ENCODE measurements around the gene RALGAPA1.

- TF ChIP-seq REST (IDR thresholded peaks at IDR 0.05; ENCODE audit: insufficient read depth in 1 of 2, low read depth in 2 of 2, low read length in 2 of 2) (no peak), POLR2AphosphoS5 (IDR thresholded peaks at IDR 0.05; ENCODE audit: low read depth, low read length) (no peak), SIN3A (IDR thresholded peaks at IDR 0.05; ENCODE audit: borderline replicate concordance, insufficient read depth, low read length) (no peak), TAF1 (IDR thresholded peaks at IDR 0.05; ENCODE audit: borderline replicate concordance, insufficient read depth, low read length) (no peak), FOXP2 (optimal IDR thresholded peaks at IDR 0.05; ENCODE audit: borderline replicate concordance, extremely low read depth, extremely low read length, insufficient read depth) (no peak)
Measured at GRCh38 chr14:35573911-35574310, 235.2 kb downstream of the RALGAPA1 start.

All from PFSK-1 (cell line).